Loucy (cell line): ENCODE measurements around the gene SLC22A15.

Experiments
- EZH2phosphoT487 ChIP-seq: fragments of 200-600 bp; IDR thresholded peaks from 2 replicates; pipeline ENCODE4 v1.6.1; 2018; ENCODE audit warnings: antibody characterized with exemption, mild to moderate bottlenecking, moderate library complexity, borderline replicate concordance
- TF ChIP-seq, protein P1 (sequence below): fragments of 200-600 bp; sonication (generic); conservative IDR thresholded peaks from 2 replicates; pipeline ENCODE4 v1.5.1; 2014; ENCODE audit warnings: mild to moderate bottlenecking, antibody characterized with exemption, low read length

GRCh38 chr1:116105996-116106395 lies 129.7 kb downstream of the SLC22A15 start:
- no peak for TF ChIP-seq EZH2phosphoT487
- TF ChIP-seq, protein P1, sequence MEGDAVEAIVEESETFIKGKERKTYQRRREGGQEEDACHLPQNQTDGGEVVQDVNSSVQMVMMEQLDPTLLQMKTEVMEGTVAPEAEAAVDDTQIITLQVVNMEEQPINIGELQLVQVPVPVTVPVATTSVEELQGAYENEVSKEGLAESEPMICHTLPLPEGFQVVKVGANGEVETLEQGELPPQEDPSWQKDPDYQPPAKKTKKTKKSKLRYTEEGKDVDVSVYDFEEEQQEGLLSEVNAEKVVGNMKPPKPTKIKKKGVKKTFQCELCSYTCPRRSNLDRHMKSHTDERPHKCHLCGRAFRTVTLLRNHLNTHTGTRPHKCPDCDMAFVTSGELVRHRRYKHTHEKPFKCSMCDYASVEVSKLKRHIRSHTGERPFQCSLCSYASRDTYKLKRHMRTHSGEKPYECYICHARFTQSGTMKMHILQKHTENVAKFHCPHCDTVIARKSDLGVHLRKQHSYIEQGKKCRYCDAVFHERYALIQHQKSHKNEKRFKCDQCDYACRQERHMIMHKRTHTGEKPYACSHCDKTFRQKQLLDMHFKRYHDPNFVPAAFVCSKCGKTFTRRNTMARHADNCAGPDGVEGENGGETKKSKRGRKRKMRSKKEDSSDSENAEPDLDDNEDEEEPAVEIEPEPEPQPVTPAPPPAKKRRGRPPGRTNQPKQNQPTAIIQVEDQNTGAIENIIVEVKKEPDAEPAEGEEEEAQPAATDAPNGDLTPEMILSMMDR: no peak
